Transverse colon (tissue), 4 donors: ENCODE measurements around the gene GRIP1. TPM values are rescaled to one million over a fixed set of nuclear protein-coding genes. Genes with fewer than 3 reads are reported as not detected.

Experiments
- DNase-seq: peaks from one replicate; pipeline ENCODE4 v3.0.0-alpha.2; 2019
- H3K27ac ChIP-seq, 4 donors: fragments of 200-600 bp; sonication (generic); 2 replicates each; pipeline ENCODE4 v1.5.1; 2016 to 2018; ENCODE audit warnings: inconsistent platforms in 4 of 4
- H3K27me3 ChIP-seq: fragments of 200-600 bp; sonication (generic); 2 replicates; pipeline ENCODE4 v1.5.1; 2017; ENCODE audit warnings: inconsistent platforms
- H3K36me3 ChIP-seq, 4 donors: fragments of 200-600 bp; sonication (generic); 2 replicates each; pipeline ENCODE4 v1.5.1; 2017 to 2019; ENCODE audit warnings: inconsistent platforms in 4 of 4
- H3K4me1 ChIP-seq, 4 donors: fragments of 200-600 bp; sonication (generic); 2 replicates each; pipeline ENCODE4 v1.5.1; 2017 to 2020; ENCODE audit warnings: inconsistent platforms in 4 of 4
- H3K4me3 ChIP-seq, 4 donors: fragments of 200-600 bp; sonication (generic); 1 replicate in 1 of 4; 2 replicates in 3 of 4; pipeline versions ENCODE4 v1.5.1 to v1.6.1; 2017 to 2019; ENCODE audit warnings: inconsistent platforms in 4 of 4
- H3K9me3 ChIP-seq, 2 donors: fragments of 200-600 bp; sonication (generic); 2 replicates each; pipeline ENCODE4 v1.5.1; 2017 to 2019; ENCODE audit warnings: inconsistent platforms in 2 of 2
- CTCF ChIP-seq, 5 experiments: fragments of 200-600 bp in 3 of 5; fragments of 450-650 bp in 2 of 5; sonication (generic) in 3 of 5; IDR thresholded peaks; 1 replicate in 2 of 5; 2 replicates in 3 of 5; pipeline ENCODE4 v1.5.1; 2016 to 2017; ENCODE audit warnings: antibody characterized with exemption in 5 of 5, inconsistent platforms in 3 of 5, mild to moderate bottlenecking in 2 of 5, moderate library complexity in 1 of 5
- EP300 ChIP-seq: sonication (generic); formaldehyde crosslinking; IDR thresholded peaks from one replicate; pipeline ENCODE4 v1.6.1; 2017; ENCODE audit warnings: antibody characterized with exemption, low read depth
- POLR2A ChIP-seq: fragments of 450-650 bp; IDR thresholded peaks from one replicate; pipeline ENCODE4 v1.6.1; 2016; ENCODE audit warnings: antibody characterized with exemption, mild to moderate bottlenecking, moderate library complexity
- POLR2AphosphoS5 ChIP-seq, 3 donors: sonication (generic); formaldehyde crosslinking; IDR thresholded peaks; one replicate each; pipeline ENCODE4 v1.6.1; 2016; ENCODE audit warnings: antibody characterized with exemption in 3 of 3
- WGBS, 2 donors: methylation state at CpG; one replicate each; pipeline ENCODE4 v1.1.5; 2018; ENCODE audit warnings: low coverage in 1 of 2; 5-methylcytosine and 5-hydroxymethylcytosine counted together
- in situ Hi-C, 4 donors: fragments of 200-750 bp; cut with MboI; loops; one replicate each; pipeline versions ENCODE4 v1.15.0 to v1.15.1; 2017; ENCODE audit warnings: low sequenced_read_pairs in 3 of 4, low pct_ligation_motif_present in 1 of 4, low pct_unique_long_range_greater_than_20kb in 1 of 4
- intact Hi-C: fragments of 100-400 bp; cut with DNase I; formaldehyde crosslinking; loops from one replicate; pipeline ENCODE4 v1.15.1; 2023; ENCODE audit warnings: low total_unique reads
- total RNA-seq, 4 donors: library from RNA; depleted of rRNA; stranded (reverse); fragments of >200 nt; gene quantifications; one replicate each; pipeline ENCODE4 v1.1.0, GENCODE V29; 2016

GRIP1 gene
- total RNA-seq, 4 donors from 2014 or later: 4.4 to 9.0 (median 8.2) TPM

- no peaks in the 10 kb centered on the region for H3K36me3 ChIP-seq
- H3K4me3 ChIP-seq: no peak overlapping the region
- H3K9me3 ChIP-seq: no peaks in the 10 kb centered on the region
- 69 to 76% methylated on average over 3 of the region's 3 CpGs for WGBS, 2 donors
- no peak overlapping the region for H3K27ac ChIP-seq
- intact Hi-C loops: no loop called here
- H3K27me3 ChIP-seq: no peaks in the 10 kb centered on the region
- TF ChIP-seq POLR2AphosphoS5 (IDR thresholded peaks at IDR 0.05) (no peak), CTCF (IDR thresholded peaks at IDR 0.05) (no peak), EP300 (no peak), POLR2A (no peak)
- in situ Hi-C loops: no loop called here
- DNase-seq: no peak
- H3K4me1 ChIP-seq: no peaks in the 10 kb centered on the region
These were observed 41.1 kb downstream of the GRIP1 start for GRCh38 chr12:66637699-66638301.

- Histone ChIP-seq H3K27me3 (no peaks in the 10 kb centered on the region), H3K27ac (no peak overlapping the region), H3K4me3 (no peak overlapping the region), H3K36me3 (no peaks in the 10 kb centered on the region), H3K4me1 (no peaks in the 10 kb centered on the region), H3K9me3 (no peaks in the 10 kb centered on the region)
- TF ChIP-seq POLR2A: no peak
- no peak for TF ChIP-seq CTCF (IDR thresholded peaks at IDR 0.05)
- no peak for TF ChIP-seq EP300
- no peak for TF ChIP-seq POLR2AphosphoS5 (IDR thresholded peaks at IDR 0.05)
- no peak for DNase-seq
- WGBS, 2 donors: 78 to 100% methylated on average over 2 to 3 of the region's 3 CpGs
- in situ Hi-C loops (no loop called here), intact Hi-C loops (no loop called here)
These were observed 42.1 kb downstream of the GRIP1 start for GRCh38 chr12:66636771-66637170.

GRCh38 chr12:66633676-66634075 lies 45.2 kb downstream of the GRIP1 start:
- no peaks in the 10 kb centered on the region for H3K9me3 ChIP-seq
- H3K4me3 ChIP-seq: no peak overlapping the region
- in situ Hi-C loops: no loop called here
- H3K27me3 ChIP-seq: no peaks in the 10 kb centered on the region
- no peak for DNase-seq
- no peak for TF ChIP-seq EP300
- WGBS, 2 donors: 50 to 60% methylated on average over 1 of the region's 1 CpG
- H3K27ac ChIP-seq: no peak overlapping the region
- intact Hi-C loops: no loop called here
- no peaks in the 10 kb centered on the region for H3K36me3 ChIP-seq
- H3K4me1 ChIP-seq: peaks cover 0 to 6% (median 3%) of the 10 kb centered on the region in 4 donors

- TF ChIP-seq POLR2AphosphoS5 (IDR thresholded peaks at IDR 0.05) (no peak), CTCF (IDR thresholded peaks at IDR 0.05) (no peak), EP300 (no peak), POLR2A (no peak)
- no peaks in the 10 kb centered on the region for H3K9me3 ChIP-seq
- DNase-seq: no peak
- H3K27ac ChIP-seq: no peak overlapping the region
- intact Hi-C loops (no loop called here), in situ Hi-C loops (no loop called here)
- H3K36me3 ChIP-seq: no peaks in the 10 kb centered on the region
- 38 to 48% methylated on average over 4 to 5 of the region's 5 CpGs for WGBS, 2 donors
- H3K4me3 ChIP-seq: no peak overlapping the region
- H3K27me3 ChIP-seq: no peaks in the 10 kb centered on the region
- peaks cover 0 to 6% (median 3%) of the 10 kb centered on the region in 4 donors for H3K4me1 ChIP-seq
These were observed 49.6 kb downstream of the GRIP1 start for GRCh38 chr12:66629138-66629870.

GRCh38 chr12:66627988-66628317 lies 50.9 kb downstream of the GRIP1 start:
- WGBS, 2 donors: 65% methylated on average over 2 of the region's 2 CpGs; no CpG with 5 or more reads in 1 of the 2 donors
- intact Hi-C loops: no loop called here
- Histone ChIP-seq H3K27ac (no peak overlapping the region), H3K4me1 (peaks cover 0 to 6% (median 3%) of the 10 kb centered on the region in 4 donors), H3K9me3 (no peaks in the 10 kb centered on the region), H3K36me3 (no peaks in the 10 kb centered on the region), H3K27me3 (no peaks in the 10 kb centered on the region), H3K4me3 (no peak overlapping the region)
- in situ Hi-C loops: no loop called here
- no peak for DNase-seq
- TF ChIP-seq POLR2AphosphoS5 (IDR thresholded peaks at IDR 0.05) (no peak), POLR2A (no peak), EP300 (no peak), CTCF (IDR thresholded peaks at IDR 0.05) (no peak)
